BLaER1 (cell line): Measurements from ENCODE around the gene ZNF532.
"Not testable (repeated sequence)": the region's sequence is repeated elsewhere in the genome, so short reads cannot be mapped to it uniquely, and the experiment has no call there.

ENCODE experiments used
- H3K27ac ChIP-seq: shearing (Covaris generic); formaldehyde crosslinking; 2 replicates; pipeline ENCODE4 v1.8.1; 2022
- H3K27me3 ChIP-seq: shearing (Covaris generic); formaldehyde crosslinking; 2 replicates; pipeline ENCODE4 v1.8.1; 2022
- H3K36me3 ChIP-seq: shearing (Covaris generic); formaldehyde crosslinking; 2 replicates; pipeline ENCODE4 v1.8.1; 2022
- H3K4me1 ChIP-seq: shearing (Covaris generic); formaldehyde crosslinking; 2 replicates; pipeline ENCODE4 v1.8.1; 2022
- H3K4me2 ChIP-seq: shearing (Covaris generic); formaldehyde crosslinking; 2 replicates; pipeline ENCODE4 v1.8.1; 2022
- H3K4me3 ChIP-seq: shearing (Covaris generic); formaldehyde crosslinking; 2 replicates; pipeline ENCODE4 v1.8.1; 2022
- H3K9ac ChIP-seq: shearing (Covaris generic); formaldehyde crosslinking; 2 replicates; pipeline ENCODE4 v1.8.1; 2022
- H3K9me3 ChIP-seq: shearing (Covaris generic); formaldehyde crosslinking; 2 replicates; pipeline ENCODE4 v1.8.1; 2022
- H4K20me1 ChIP-seq: shearing (Covaris generic); formaldehyde crosslinking; 2 replicates; pipeline ENCODE4 v1.8.1; 2022
- Cebpa-rat ChIP-seq: shearing (Covaris generic); IDR thresholded peaks from 2 replicates; pipeline ENCODE4 v1.8.1; 2022

ZNF532 gene

DNA sequence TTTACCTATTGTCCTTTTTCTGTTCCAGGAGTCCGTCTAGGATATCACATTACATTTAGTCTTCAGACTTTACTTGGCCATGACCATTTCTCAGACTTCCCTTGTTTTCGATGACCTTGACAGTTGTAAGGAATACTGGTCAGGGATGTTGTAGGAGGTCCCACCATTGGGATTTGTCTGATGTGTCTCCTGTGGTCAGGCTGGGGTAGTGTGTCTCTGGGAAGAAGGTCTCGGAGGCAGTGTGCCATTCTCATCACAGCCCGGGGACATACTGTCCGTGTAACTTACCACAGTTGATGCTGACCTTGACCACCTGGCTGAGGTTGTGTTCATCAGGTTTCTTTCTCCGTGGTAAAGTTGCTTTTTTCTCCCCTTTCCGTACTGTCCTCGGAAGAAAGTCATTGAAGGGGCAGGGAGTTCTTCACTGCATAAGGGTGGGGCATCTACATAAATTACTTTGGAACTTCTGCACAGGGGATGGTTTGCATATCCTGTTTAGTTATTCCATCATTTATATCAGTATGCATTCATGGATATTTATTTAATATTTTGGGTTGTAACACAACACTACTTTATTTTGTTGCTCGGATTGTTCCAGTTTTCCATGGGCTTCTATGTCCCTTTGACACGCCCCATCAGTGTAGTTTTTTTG lies 41.2 kb downstream of the ZNF532 start:
- no peaks in the 10 kb centered on the region for H3K36me3 ChIP-seq

GRCh38 chr18:58908006-58908405 lies 43.3 kb downstream of the ZNF532 start:
- Histone ChIP-seq H4K20me1 (no peaks in the 10 kb centered on the region), H3K4me2 (no peak overlapping the region), H3K27ac (no peak overlapping the region), H3K27me3 (no peaks in the 10 kb centered on the region), H3K4me3 (no peak overlapping the region), H3K36me3 (no peaks in the 10 kb centered on the region), H3K9ac (no peak overlapping the region), H3K9me3 (no peaks in the 10 kb centered on the region), H3K4me1 (no peaks in the 10 kb centered on the region)
- no peak for TF ChIP-seq Cebpa-rat

More for the DNA sequence above, 41.2 kb downstream of the ZNF532 start:
- H3K4me3 ChIP-seq, result no peak overlapping the region
- H4K20me1 ChIP-seq, result no peaks in the 10 kb centered on the region
- H3K9me3 ChIP-seq, result no peaks in the 10 kb centered on the region
- H3K4me1 ChIP-seq, result no peaks in the 10 kb centered on the region
- H3K9ac ChIP-seq, result no peak overlapping the region
- no peak for TF ChIP-seq Cebpa-rat
- no peaks in the 10 kb centered on the region for H3K27me3 ChIP-seq
- no peak overlapping the region for H3K4me2 ChIP-seq
- H3K27ac ChIP-seq, result no peak overlapping the region

DNA sequence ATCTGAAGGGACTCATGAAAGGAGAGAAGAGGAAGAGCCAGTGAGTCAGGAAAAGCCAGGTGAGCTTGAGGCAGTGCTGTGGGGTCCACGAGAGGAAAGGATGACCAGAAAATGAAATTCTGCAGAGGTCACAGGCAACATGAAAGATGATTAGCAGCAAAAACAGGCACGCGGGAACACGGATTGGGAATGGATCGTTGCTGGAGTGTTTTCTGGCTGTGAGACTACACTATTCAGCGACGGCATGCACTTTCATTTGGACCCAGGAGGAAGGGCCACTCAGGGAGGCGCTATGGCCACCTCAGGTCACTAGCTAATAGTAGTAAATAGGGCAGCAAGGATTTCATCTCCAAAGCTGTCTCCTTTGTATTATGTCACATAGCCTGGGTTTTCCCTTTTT lies 44.8 kb downstream of the ZNF532 start:
- TF ChIP-seq Cebpa-rat, result no peak
- Histone ChIP-seq H3K27ac (no peak overlapping the region), H3K4me1 (no peaks in the 10 kb centered on the region), H3K4me3 (no peak overlapping the region), H3K9me3 (no peaks in the 10 kb centered on the region), H4K20me1 (no peaks in the 10 kb centered on the region), H3K9ac (no peak overlapping the region), H3K4me2 (no peak overlapping the region), H3K36me3 (no peaks in the 10 kb centered on the region), H3K27me3 (no peaks in the 10 kb centered on the region)

GRCh38 chr18:58911241-58911640 lies 46.6 kb downstream of the ZNF532 start:
- Histone ChIP-seq H3K4me2 (no peak overlapping the region), H3K9ac (no peak overlapping the region), H3K36me3 (no peaks in the 10 kb centered on the region), H3K4me1 (no peaks in the 10 kb centered on the region), H3K9me3 (no peaks in the 10 kb centered on the region), H3K4me3 (no peak overlapping the region), H3K27me3 (no peaks in the 10 kb centered on the region; the same call in 1 of the 2 replicates), H3K27ac (no peak overlapping the region), H4K20me1 (no peaks in the 10 kb centered on the region)
- TF ChIP-seq Cebpa-rat, result no peak

DNA sequence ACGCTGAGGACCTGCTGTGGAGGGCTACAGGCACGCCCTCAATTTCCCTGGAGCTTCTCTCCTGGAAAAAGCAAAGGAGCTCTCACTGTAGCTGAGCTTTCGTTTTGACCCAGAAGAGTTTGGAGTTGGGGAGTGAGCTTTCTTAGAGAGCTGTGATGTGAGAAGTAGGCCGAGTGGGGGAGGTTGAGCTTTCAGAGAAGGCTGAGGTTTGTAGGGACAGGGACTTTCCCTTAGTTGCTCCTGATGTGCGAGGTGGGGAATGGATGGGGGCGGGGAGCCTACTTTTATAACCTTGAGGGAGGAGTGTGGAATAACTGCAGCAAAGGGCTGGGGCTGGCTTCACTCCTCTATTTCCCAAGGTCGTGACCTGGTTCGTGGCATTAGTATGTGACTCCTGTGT lies 47.1 kb downstream of the ZNF532 start:
- Histone ChIP-seq H3K27ac (no peak overlapping the region), H3K4me3 (no peak overlapping the region), H3K9me3 (no peaks in the 10 kb centered on the region), H3K9ac (no peak overlapping the region), H3K36me3 (no peaks in the 10 kb centered on the region), H3K27me3 (no peaks in the 10 kb centered on the region; the same call in 1 of the 2 replicates), H3K4me2 (no peak overlapping the region), H4K20me1 (no peaks in the 10 kb centered on the region), H3K4me1 (no peaks in the 10 kb centered on the region)
- no peak for TF ChIP-seq Cebpa-rat

- no peaks in the 10 kb centered on the region for H3K36me3 ChIP-seq
- H3K9me3 ChIP-seq, result no peaks in the 10 kb centered on the region
- no peaks in the 10 kb centered on the region; the same call in 1 of the 2 replicates for H3K27me3 ChIP-seq
- H3K4me1 ChIP-seq, result no peaks in the 10 kb centered on the region
- H3K4me2 ChIP-seq, result no peak overlapping the region
- H3K4me3 ChIP-seq, result no peak overlapping the region
- TF ChIP-seq Cebpa-rat, result no peak
- H4K20me1 ChIP-seq, result no peaks in the 10 kb centered on the region
- no peak overlapping the region for H3K9ac ChIP-seq
- no peak overlapping the region for H3K27ac ChIP-seq
Observed at GRCh38 chr18:58915006-58915799, 50.5 kb downstream of the ZNF532 start.

DNA sequence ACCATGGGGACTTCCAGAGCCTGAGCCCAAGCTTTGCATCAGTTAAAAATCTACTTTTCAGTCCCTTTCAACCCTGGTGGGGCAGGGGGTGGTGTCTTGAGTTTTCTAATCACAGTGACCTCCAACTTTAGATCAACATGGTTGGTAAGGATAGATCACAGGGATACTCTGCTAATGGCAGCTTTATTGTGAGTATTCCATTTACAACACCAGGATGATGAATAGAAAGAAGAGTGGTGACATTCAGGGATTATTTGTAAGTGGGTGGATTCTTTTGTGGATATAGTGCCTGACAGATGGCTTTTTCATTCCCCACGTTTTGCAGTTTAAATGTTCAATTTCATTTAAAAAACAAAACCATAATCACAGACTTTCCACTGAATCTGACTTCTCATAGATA lies 51.3 kb downstream of the ZNF532 start:
- no peak for TF ChIP-seq Cebpa-rat
- no peak overlapping the region for H3K4me2 ChIP-seq
- H3K9me3 ChIP-seq, result no peaks in the 10 kb centered on the region
- H3K27me3 ChIP-seq, result no peaks in the 10 kb centered on the region; the same call in 1 of the 2 replicates
- H3K36me3 ChIP-seq, result no peaks in the 10 kb centered on the region
- H3K4me1 ChIP-seq, result no peaks in the 10 kb centered on the region
- H3K27ac ChIP-seq, result no peak overlapping the region
- no peak overlapping the region for H3K9ac ChIP-seq
- H3K4me3 ChIP-seq, result no peak overlapping the region
- no peaks in the 10 kb centered on the region for H4K20me1 ChIP-seq

DNA sequence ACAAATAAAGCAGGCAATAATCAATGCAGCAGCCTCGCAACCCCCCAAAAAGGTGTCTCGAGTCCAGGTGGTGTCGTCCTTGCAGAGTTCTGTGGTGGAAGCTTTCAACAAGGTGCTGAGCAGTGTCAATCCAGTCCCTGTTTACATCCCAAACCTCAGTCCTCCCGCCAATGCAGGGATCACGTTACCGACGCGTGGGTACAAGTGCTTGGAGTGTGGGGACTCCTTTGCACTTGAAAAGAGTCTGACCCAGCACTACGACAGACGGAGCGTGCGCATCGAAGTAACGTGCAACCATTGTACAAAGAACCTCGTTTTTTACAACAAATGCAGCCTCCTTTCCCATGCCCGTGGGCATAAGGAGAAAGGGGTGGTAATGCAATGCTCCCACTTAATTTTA lies 55.3 kb downstream of the ZNF532 start:
- H3K4me1 ChIP-seq, H4K20me1 ChIP-seq, H3K9ac ChIP-seq, H3K9me3 ChIP-seq, H3K36me3 ChIP-seq, H3K4me3 ChIP-seq, H3K4me2 ChIP-seq, H3K27ac ChIP-seq, H3K27me3 ChIP-seq: not testable (repeated sequence)

DNA sequence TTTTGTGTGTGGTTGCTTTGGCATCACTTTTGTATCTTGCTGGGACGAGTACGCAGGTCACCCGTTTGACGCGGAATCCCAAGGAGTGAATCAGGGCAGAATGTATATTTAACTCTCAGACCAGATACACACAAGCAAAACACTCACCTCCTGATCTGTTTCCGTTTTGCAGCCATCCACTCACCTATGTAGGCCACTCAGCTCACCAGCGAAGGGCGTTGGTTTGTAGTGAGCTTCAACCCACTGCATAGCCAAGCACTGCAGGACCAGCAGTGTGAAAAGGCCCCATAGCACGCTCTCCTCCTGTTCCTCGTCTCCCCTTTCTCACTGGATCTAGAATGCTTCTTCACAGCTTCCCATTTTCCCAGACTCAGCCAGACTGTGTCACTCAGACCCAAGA lies 58.3 kb downstream of the ZNF532 start:
- no peak overlapping the region for H3K4me3 ChIP-seq

DNA sequence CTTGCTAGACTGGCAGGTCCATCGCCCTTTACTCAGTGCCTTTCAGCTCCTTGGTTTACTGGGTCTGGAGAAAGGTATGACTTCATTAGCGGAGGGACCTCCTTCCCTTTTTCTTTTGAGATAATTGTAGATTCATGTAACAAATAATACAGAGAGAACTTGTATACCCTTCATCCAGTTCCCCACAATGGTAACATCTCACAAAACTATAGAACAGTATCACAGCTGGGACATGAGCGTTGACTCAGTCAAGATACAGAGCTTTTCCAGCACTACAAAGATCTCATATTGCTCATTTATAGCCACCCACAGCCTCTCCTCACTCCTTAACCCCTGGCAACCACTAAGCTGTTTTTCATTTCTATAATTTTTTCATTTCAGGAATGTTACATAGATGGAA lies 59.8 kb downstream of the ZNF532 start:
- H3K27me3 ChIP-seq, result no peaks in the 10 kb centered on the region
- H3K36me3 ChIP-seq, result no peaks in the 10 kb centered on the region
- no peaks in the 10 kb centered on the region for H3K4me1 ChIP-seq
- no peak overlapping the region for H3K9ac ChIP-seq
- H3K27ac ChIP-seq, result no peak overlapping the region
- H3K4me2 ChIP-seq, result no peak overlapping the region
- H3K9me3 ChIP-seq, result no peaks in the 10 kb centered on the region; the same call in 1 of the 2 replicates
- no peak for TF ChIP-seq Cebpa-rat
- no peak overlapping the region for H3K4me3 ChIP-seq
- no peaks in the 10 kb centered on the region for H4K20me1 ChIP-seq

More for the DNA sequence above, 58.3 kb downstream of the ZNF532 start:
- no peak overlapping the region for H3K27ac ChIP-seq
- no peaks in the 10 kb centered on the region; the same call in 1 of the 2 replicates for H3K9me3 ChIP-seq
- H3K36me3 ChIP-seq, result no peaks in the 10 kb centered on the region
- no peak overlapping the region for H3K9ac ChIP-seq
- TF ChIP-seq Cebpa-rat, result no peak
- H3K27me3 ChIP-seq, result no peaks in the 10 kb centered on the region
- H3K4me2 ChIP-seq, result no peak overlapping the region
- H4K20me1 ChIP-seq, result no peaks in the 10 kb centered on the region
- no peaks in the 10 kb centered on the region for H3K4me1 ChIP-seq
